ENCODE data around the gene ATG101.
"Not testable (repeated sequence)": the region's sequence is repeated elsewhere in the genome, so short reads cannot be mapped to it uniquely, and the experiment has no call there.

The ATG101 gene

DNA sequence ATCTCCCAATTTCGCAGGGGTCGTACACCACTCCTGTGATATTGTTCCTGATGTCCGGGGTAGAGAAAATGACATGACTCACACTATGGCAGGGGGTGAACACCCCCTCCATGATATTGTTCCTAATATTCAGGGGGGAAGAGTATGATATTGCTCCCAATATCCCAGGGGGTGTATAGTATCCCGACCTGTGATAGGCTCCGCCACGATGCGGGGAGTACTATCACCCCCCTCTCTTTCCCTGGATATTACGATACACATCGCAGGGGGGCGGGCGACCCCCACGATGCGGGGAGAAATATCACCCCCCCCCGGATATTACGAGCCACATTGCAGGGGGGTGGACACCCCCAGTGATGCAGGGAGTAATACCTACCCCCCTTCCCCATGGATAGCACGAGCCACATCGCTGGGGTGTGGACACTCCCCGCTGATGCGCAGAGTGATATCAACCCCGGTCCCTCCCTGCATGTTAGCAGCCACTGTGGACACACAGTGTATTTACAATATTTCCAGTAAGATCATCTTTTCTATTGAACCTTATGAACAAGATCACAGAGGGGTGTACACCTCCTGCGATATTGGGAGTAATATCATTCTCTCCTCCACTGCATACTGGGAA, 27.4 kb downstream of the ATG101 start:
- DNase-seq (ENCODE audit: low read depth), result no peak

DNA sequence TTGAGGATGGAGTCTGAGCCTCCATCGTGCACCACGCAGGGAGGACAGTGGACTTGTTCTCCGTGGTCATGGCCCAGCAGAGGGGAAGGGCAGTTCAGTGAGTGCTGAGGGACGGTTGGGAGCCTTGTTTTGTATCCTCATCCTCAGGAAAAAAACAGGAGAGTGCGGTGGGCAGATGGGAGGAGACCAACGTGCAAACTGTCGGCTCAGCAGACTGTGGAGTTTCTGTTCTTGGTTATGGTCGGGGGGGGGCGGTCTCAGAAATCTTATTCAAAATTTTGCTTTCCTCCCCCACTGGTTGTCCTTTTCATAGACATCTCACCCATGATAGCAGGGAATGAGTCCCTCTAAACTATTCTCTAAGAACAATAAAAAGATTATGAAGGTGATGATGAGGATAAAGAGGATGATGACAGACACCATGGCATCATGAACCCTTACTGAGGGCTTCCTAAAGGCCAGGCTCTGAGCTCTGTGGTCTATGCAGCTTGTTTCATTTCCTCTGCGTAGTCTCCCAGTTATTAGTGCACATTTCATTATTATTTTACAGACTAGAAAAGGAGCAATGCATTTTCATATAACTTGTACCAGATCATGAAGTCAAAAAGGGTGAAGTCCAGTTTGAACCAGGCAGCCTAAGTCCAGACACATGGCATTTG, 34.8 kb downstream of the ATG101 start:
- not testable (repeated sequence) for DNase-seq (ENCODE audit: low read depth)

DNA sequence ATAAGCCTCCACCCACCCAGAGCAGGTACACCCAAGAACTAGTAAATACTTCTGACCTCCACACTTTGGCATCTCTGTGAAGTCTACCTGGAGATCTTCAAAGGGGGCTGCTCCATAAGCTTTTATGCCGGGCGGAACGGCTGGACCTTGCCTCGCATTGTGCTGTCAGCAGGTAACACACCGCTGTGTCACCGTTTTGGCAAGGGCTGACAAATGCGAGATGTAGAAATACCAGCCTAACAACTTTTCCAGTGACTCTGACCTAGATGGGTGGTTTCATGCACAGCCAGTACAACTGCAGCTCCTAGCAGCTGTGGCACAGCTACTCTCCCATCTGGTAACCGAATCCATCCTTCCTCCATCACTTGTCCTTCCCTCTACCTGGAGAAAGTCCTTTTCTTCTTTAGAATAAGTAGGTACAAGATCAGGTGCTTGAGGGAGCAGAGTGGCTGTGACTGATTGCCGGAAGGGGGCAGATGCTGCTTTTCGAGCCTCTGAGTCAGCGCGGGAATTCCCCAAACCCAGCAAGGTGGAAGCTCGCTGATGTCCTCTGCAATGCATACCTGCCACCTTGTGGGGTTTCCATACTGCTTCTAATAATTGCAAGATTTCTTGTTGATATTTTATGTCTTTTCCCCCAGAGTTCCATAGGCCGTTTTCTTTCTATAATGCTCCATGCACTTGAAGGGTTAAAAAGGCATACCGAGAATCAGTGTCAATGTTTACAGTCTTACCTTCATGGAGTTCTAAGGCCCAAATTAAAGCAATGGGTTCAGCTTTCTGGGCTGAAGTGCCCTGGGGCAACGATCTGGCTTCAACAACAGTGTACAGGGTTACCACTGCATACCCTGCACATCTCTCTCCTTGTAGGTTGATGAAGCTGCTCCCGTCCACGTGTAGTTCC, 46.7 kb downstream of the ATG101 start:
- not testable (repeated sequence) for DNase-seq (ENCODE audit: low read depth)

GRCh38 chr12:52117806-52118475, 48.2 kb downstream of the ATG101 start:
- DNase-seq (ENCODE audit: low read depth), result not testable (repeated sequence)

GRCh38 chr12:52119398-52120254, 49.8 kb downstream of the ATG101 start:
- no peak for DNase-seq (ENCODE audit: low read depth)

DNA sequence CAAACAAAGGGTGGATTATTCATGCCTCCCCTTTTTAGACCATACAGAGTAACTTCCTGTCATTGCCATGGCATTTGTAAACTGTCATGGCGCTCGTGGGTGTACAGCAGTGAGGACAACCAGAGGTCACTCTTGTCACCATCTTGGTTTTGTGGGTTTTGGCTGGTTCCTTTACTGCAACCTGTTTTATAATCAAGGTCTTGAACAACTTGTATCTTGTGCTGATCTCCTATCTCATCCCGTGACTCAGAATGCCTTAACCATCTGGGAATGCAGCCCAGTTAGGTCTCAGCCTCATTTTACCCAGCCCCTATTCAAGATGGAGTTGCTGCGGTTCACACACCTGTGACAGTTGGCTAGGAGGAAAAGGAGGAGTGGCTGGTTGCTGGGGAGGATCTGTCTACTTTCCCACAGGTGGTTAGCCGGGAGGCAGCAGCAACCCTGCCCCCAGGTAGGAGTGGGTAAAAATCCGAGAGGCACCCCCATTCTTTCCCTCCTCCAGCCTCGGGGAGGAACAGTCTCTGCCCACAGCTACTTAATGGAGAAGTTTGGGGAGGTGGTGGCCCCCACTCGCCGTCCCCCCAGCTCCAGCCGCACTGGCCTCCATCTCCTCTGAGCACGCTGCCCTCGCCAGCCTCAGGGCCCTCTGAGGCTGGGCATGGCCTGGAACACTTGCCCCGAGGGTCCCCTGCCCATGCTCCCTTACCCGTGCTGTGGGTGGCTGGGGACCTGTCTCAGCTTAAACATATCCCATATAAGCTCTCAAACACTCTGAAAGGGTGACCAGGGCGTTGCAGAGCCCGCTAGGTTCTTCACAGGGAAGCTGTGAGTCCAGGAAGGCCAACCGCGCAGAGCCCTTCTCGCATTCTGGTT, 51.4 kb downstream of the ATG101 start:
- no peak for DNase-seq (ENCODE audit: low read depth)

DNA sequence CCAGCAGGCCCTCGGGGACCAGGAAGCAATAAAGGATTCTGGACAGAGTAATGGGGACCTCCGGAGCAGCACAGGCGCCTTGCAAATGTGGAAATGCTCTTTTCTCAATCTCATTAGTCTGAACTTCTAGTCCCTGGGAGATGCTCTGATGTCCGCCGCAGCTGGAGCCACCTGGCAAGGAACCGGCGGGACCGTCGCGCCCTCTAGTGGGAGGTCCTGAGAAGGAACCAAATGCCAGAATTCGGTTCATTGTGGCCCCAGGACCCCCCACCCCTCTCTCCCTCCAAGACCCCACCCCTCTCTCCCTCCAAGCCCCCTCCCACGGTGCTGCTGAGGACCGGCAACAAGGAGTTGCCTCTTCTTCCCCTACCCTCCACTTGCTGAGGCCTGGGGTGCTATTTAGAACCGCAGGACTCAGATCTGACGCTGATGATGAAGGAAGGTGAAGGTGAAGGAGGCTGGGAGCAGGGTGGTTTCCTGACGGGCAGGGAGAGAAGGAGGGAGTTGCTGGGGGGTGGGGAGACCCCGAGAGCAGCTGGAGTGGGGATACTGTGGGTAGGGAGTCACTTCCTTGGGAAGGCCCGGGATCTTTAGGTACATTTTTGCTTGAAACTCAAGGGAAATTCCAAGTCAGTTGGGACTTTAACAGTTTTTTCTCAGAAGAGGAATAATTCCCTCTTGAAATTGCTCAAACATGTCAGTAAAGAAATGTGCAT, 52.2 kb downstream of the ATG101 start:
- no peak for DNase-seq (ENCODE audit: low read depth)

GRCh38 chr12:52122540-52122871, 52.7 kb downstream of the ATG101 start:
- DNase-seq (ENCODE audit: low read depth), result no peak

- DNase-seq (ENCODE audit: low read depth), result no peak
These were observed 53.1 kb downstream of the ATG101 start for GRCh38 chr12:52122904-52123303.

DNA sequence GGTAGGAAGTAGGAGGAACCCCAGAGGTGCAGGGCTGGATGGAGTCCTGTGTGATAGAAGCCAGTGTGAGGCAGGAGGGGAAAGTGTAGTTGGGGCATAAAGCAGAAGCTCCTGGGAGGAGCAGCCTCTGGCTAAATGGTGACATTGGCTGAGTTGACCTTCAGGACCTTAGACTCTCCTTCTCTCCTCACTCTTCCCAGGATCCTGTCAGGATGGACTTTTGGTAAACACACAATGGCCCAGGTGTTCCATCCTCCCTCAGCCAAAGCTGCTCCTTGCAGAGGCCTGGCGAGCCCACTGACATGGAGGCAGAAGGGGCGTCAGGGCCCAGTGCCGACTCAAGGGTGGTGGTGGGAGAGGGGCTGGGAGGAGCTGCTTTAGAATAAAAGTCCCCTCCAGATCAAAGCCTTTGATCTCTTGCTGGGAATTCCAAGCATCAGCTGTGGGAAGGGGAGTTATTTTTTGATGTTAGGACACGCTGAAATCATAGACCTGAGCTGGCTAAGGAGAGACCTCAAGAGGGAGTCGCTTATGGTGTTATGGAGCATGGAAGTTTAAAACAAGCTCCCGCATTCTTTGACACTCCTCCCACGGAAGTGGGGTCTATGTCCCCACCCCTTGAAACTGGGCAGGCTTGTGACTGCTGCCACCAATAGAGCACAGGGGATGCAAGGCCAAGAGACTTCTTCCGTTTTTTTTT, 53.9 kb downstream of the ATG101 start:
- no peak for DNase-seq (ENCODE audit: low read depth)

DNA sequence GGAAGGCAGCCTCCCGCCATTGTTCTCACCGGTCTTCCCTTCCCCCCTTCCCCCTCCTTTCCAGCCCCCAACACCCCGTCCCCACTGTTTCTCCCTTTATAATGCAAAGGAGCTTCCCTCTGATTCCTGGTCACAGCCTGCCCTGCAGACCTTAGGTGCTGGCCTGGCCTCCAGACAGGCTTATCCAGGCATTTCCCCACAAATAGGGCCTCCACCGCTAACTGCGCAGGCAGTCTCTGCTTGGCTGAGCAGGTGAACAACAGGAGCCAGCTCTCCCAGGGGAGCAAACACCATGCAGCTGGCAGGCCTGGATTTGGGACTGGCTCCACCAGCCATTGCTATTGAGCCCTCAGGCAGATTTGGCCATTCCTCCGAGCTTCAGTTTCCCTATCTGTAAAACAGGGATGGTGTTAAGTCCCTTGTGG, 55.7 kb downstream of the ATG101 start:
- no peak for DNase-seq (ENCODE audit: low read depth)

DNA sequence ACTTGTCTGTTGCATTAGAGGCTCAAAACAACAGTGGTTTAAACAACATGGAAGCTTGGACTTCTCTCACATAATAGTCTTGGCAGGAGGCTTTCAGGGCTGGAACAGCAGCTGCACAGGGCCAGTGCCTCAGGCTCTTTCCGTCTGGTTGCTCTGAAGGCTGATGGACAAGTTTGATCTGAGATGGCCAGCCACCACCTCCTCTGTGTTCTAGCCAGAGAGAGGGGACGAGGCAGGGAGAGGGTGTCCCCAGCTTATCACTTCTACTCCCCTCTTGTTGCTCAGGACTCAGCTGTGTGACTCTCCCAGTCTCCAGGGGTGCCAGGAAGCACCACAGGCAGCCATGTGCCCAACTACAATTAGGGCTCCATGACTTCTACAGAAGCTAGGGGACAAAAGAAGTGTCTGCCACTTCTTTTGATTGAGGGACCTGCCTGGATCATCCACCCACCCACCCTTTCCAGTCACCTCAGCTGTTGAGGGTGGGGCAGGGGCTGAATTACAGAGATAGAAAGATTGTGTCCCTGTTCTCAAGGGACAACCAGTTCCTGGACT, 56.3 kb downstream of the ATG101 start:
- no peak for DNase-seq (ENCODE audit: low read depth)
